HG02763 (cell line): ENCODE results near the gene ERCC8.
"Not testable (repeated sequence)": the region's sequence is repeated elsewhere in the genome, so short reads cannot be mapped to it uniquely, and the experiment has no call there.

Experiments used
- ATAC-seq: cut with Tn5 transposase; IDR thresholded peaks from one replicate; pipeline ENCODE4 v1.9.1; 2021; ENCODE audit warnings: mild to moderate bottlenecking, moderate library complexity; ENCODE audit not compliant: unreplicated experiment

Gene ERCC8

GRCh38 chr5:60918466-60918865, 26.4 kb downstream of the ERCC8 start:
- no peak for ATAC-seq

DNA sequence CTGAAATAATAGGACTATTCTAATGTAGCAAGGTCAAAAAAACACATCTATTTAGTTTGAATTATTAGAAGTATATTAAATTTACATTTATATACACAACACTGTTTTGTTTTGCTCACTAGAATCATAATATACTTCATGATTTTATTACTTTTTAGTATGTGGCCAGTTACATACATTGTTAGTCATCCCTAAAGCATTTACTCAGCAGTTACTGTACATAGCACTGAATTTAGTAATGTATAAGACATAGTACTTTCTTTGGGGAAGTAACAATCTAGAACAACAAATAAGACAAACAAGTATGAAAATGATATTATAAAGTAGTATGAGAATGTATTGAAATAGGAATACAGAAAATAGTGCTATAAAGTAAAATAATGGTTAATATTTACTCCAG, 28.2 kb downstream of the ERCC8 start:
- no peak for ATAC-seq

GRCh38 chr5:60903356-60903755, 41.5 kb downstream of the ERCC8 start:
- no peak for ATAC-seq

DNA sequence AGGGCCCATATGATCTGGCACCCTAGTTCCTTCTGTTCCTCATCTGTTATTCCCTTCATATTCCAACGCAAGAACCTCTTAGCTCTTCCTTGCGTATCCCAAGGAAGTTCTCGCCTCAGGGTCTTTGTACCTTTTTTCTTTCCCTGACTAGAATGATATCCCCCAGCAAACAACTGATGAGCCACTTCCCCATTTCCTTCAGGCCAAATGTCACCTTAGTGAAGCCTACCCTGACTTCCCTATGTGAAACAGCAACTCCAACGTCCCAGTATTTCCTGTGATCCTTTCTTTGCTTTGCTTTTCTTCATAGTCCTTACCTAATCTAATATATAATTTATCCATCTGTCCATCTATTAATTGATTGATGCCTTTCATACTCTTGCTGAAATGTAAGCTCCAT, 47.9 kb downstream of the ERCC8 start:
- ATAC-seq, result no peak

DNA sequence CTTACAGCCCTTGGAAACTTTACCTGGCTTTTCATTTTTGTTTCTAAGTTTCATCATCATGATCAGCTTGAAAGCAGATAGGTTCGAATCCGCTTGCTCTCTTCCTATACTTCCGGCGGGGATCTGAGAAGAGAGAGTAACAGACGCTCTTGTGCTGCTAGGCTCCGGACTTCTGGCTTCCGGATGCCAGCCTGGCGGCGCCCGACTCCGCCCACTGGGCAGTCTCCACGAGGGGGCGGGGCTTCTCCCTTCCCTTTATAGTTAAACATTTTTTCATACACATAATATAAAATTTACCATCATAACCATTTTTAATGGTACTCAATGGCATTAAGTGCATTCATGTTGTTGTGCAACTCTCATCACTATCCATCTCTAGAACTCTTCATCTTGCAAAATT, 51.3 kb downstream of the ERCC8 start:
- ATAC-seq, result no peak

DNA sequence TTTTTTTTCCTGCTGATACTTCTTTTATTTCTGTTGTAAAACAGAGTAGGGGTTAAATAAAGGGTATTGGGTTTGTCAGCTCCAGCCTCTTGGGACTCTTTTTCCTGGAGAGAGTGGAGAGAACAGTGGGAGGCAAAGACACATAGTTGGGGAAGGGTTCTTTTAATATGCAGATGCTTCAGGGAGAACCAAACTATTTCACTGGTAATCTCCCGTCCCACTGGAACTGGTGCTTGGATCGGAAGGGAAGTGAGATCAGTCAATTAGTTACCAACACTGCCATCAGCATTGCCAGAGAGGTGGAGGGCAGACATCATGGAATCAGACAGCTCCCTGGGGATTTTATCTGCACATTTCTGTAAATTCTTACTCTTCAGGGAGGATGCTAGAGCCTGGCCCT, 53.2 kb downstream of the ERCC8 start:
- ATAC-seq, result no peak

DNA sequence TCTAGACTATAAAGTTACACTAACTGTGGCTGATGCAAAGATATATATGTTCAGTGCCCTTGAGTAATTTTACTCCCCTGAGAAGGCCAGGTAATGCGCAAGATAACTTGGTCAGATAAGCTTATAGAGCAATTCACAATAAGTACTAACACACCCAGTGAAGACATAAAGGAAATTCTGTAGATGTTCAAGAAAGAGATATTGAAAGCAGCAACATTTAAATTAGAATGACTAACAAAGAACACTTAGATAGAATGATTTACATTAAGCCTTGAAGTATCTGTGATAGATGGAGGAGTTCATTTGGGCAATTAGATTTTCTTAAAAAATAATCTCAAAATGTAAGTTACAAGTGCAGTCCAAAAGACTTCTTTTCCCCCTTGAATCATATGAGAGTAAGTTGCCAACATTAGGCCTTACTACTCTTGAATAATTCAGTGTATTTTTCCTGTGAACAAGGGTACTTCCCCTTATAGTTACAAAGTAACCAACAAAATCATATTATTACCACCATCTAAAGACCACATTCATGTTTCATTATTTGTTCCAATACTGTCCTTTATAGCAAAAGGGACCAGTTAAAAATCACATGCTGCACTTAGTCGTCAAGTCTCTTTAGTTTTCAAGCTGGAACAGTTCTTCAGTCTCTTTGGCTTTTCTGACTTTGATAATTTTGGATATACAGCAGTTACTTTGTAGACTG, 56.4 kb downstream of the ERCC8 start:
- ATAC-seq, result no peak

DNA sequence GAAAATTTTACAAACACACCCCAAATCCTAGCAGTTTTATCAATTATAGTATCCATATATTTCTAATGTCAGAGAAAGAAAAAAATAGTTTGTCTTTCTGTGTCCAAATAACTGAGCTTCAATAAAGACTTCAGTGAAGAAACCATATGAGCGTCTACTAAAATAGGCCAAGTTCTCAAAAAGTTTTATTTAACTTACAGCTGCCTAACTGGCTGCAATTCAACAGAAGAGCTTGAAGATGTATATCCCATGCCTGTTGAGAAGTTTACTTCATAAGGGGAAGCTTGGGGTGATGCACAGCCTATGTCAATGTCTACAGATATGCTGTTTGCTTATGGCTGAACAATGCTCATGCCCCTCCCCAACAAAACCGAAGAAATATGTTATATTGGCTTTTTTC, 57.1 kb downstream of the ERCC8 start:
- ATAC-seq, result no peak

- no peak for ATAC-seq
Observed at GRCh38 chr5:60887096-60887495, 57.8 kb downstream of the ERCC8 start.

DNA sequence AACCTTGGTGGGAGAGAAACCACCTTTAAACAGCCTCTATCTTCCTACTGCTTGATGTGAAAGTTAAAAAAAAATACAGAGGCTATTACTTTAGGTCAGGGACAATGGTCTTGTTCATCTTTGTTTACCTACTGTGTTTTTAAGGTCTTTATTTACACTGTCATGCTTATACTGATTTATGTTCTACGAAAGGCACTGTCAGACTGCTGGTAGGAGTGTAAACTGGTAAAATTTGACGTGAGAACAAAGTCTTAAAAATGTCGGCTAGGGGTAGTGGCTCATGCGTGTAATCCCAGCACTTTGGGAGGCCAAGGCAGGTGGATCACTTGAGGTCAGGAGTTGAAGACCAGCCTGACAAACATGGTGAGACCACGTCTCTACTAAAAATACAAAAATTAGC, 58.7 kb downstream of the ERCC8 start:
- no peak for ATAC-seq

- ATAC-seq, result no peak
Observed at GRCh38 chr5:60883229-60883628, 61.6 kb downstream of the ERCC8 start.

DNA sequence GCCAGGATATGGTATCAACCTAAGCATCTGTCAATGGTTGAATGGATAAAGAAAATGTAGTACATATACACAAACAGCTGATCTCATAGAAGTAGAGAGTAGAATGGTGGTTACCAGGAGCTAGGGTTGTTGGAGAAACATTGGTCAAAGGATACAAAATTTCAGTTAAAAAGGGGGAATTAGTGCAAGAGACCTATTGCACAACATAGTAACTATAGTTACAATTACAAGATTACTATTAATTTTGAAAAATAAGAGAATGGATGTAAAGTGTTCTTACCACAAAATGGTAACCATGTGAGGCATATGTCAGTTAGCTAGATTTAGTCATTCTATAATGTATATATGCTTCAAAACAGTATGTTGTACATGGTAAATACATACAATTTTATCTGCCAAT, 72.0 kb downstream of the ERCC8 start:
- ATAC-seq, result no peak

- no peak for ATAC-seq
Observed at GRCh38 chr5:60870857-60871256, 74.0 kb downstream of the ERCC8 start.

- not testable (repeated sequence) for ATAC-seq
Observed at GRCh38 chr5:60860572-60860971, 84.3 kb downstream of the ERCC8 start.

GRCh38 chr5:60856066-60856465, 88.8 kb downstream of the ERCC8 start:
- no peak for ATAC-seq

- ATAC-seq, result no peak
Observed at GRCh38 chr5:60852940-60853339, 91.9 kb downstream of the ERCC8 start.

- no peak for ATAC-seq
Observed at GRCh38 chr5:60852317-60852716, 92.6 kb downstream of the ERCC8 start.

DNA sequence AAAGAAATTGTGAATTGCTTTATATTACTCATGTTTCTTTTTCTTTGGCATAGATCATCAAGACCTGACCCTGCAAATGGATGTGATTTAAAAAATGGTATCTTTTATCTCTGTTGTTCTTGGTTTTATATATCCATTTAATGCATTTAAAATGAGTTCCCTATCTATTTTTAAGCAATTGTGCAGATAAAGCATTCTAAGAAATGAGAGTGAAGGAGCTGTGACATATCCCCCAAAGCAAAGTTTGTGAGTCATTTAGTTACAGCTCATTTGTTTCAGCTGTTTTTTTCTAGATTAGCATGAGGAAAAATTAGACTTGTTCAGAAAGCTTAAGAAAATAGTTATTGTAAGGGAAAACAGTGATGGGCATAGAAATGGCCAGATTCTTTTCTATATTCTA, 93.2 kb downstream of the ERCC8 start:
- no peak for ATAC-seq

DNA sequence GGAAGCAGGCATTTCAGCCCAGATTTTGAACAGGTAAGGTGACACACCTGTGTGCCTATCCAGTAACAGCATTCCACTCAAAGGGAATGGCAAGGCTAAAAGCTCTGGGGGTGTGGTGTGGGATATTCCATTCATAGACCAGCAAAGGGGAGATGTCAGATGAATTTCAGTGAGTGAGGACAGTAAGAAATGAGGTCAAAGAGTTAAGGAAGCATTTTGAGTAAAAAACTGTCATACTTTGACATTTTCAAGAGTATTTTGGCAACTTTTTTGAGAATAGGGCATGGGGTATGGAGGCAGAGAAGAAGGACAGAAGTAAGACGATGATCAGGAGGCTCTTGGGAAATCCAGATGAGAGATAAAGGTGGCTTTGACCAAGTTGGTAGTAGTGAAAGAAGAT, 98.6 kb downstream of the ERCC8 start:
- ATAC-seq, result no peak

DNA sequence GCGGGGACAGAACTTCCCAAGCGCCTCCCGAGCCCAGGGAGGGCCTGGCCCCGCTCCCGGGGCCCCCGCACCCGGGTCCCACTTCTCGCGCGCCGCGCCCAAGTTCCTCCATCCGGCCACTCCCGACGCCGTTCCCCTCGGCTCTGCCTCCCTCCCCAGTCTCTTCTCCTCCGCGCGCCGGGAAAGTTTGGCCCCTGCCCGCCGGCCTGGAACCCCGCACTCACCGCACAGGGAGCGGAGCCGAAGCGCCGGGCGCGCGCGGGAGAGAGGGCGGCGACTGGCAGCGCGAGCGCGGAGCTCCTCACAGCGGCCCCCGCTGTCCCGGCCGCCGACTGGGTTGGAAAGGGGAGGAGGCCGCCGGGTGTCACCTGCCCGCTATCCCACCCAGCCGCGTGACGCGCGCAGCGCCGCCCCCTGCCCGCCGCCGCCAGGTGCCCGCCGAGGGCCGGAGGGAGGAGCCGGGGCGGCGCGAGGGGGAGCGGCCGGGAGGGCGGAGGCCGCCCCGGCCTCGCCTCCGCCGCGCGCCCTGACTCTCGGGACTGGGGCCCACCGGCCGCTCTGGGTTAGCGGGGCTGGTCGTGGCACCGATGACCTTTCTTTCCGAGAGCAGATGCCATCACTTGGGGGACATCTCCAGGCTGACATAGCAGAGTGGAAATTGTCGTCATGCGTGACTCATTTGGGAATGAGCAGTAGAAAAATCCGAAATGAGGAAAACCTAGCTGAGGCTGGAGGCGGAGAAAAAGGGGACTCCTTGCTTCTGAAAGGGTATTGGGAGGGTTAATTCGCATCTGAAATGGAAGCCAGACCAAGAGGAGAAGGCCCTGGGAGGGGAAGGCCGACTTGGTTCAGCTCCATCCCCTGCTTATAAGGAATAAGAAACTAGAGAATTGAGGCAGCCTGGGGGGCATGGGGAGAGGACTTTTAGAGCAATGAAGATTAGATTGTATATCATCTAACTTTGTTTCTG, 100.6 kb downstream of the ERCC8 start, which contains the start of gene ELOVL7:
Gene ELOVL7 (minus strand): TSS at position 334 of the 970 bp plus-strand sequence. CDS start 56,872 bp downstream, outside the sequence.
- peak; percentile 95 for ATAC-seq

- peak; percentile 15 for ATAC-seq
Observed at GRCh38 chr5:60843386-60843935, 101.4 kb downstream of the ERCC8 start.
